Progenitor cell of endocrine pancreas (in vitro differentiated cells): ENCODE results near the gene PRSS33. TPM values are rescaled to one million over a fixed set of nuclear protein-coding genes. Genes with fewer than 3 reads are reported as not detected.

ENCODE experiments used
- DNase-seq: peaks from one replicate; pipeline ENCODE4 v3.0.0; 2021; ENCODE audit warnings: low spot score; ENCODE audit not compliant: unreplicated experiment
- H3K27ac Mint-ChIP-seq: 2 replicates; pipeline ENCODE4 v1.8.0; 2021; ENCODE audit warnings: mild to moderate bottlenecking, moderate library complexity, mixed read lengths
- H3K27me3 Mint-ChIP-seq: 2 replicates; pipeline ENCODE4 v1.8.0; 2021; ENCODE audit warnings: mixed read lengths
- H3K36me3 Mint-ChIP-seq: 2 replicates; pipeline ENCODE4 v1.8.0; 2022; ENCODE audit warnings: mixed read lengths; ENCODE audit not compliant: insufficient read depth
- H3K4me1 Mint-ChIP-seq: 2 replicates; pipeline ENCODE4 v1.8.0; 2021; ENCODE audit warnings: low read depth, mixed read lengths
- H3K4me3 Mint-ChIP-seq: 2 replicates; pipeline ENCODE4 v1.8.0; 2021; ENCODE audit warnings: low read depth, mild to moderate bottlenecking, moderate library complexity, mixed read lengths
- H3K9me3 Mint-ChIP-seq: 2 replicates; pipeline ENCODE4 v1.8.0; 2021; ENCODE audit warnings: low read depth, mixed read lengths
- total RNA-seq: library from RNA; stranded (reverse); gene quantifications from 2 replicates; pipeline ENCODE4 v1.2.1, GENCODE V29; 2021
- TF ChIP-seq, protein P1 (sequence below): fragments of 200-600 bp; sonication (generic); IDR thresholded peaks from one replicate; pipeline ENCODE4 v1.5.0; 2021; ENCODE audit warnings: antibody characterized with exemption, mild to moderate bottlenecking; ENCODE audit not compliant: unreplicated experiment

PRSS33 gene
- total RNA-seq, 1 donor from 2014 or later, result 0.31 TPM

DNA sequence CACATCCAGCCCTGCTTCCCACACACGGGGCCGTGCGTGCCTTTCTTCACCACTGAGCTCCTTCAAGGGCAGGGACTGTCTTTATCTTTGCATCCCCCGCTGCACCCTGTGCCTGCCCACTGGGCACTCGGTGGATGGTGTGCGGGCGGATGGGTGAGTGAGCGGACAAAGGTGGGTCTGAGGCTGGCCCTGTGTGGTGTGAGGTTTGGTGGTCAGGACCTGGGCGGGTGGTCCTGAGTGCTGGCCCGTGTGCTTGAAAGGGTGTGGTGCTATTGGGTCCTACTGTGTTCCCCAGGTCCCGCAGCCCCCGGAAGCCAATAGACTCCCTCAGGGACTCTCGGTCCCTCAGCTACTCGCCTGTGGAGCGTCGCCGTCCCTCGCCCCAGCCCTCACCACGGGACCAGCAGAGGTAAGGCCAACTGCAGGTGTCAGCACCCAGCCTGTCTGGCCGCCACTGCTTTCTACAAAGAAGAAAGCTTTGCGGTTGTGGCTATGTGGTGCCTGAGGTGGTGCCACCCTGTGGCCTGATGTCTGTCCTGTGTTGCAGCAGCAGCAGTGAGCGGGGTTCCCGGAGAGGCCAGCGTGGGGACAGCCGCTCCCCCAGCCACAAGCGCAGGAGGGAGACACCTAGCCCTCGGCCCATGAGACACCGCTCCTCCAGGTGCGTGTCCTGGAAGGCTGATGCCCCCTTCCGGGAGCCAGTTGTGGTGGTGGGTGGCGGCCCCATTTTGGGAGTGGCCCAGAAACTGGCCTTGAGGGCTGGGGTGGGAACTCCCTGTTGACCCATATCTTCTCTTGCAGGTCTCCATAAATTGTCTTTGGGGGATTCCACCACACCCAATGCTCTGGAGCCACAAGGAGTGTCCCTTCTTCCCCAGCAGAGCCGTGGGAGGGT is 17.1 kb downstream of the PRSS33 start:
- H3K36me3 Mint-ChIP-seq, result peaks cover 37% of the 10 kb centered on the region
- H3K27me3 Mint-ChIP-seq, result no peaks in the 10 kb centered on the region
- H3K4me1 Mint-ChIP-seq, result no peaks in the 10 kb centered on the region
- TF ChIP-seq, protein P1, sequence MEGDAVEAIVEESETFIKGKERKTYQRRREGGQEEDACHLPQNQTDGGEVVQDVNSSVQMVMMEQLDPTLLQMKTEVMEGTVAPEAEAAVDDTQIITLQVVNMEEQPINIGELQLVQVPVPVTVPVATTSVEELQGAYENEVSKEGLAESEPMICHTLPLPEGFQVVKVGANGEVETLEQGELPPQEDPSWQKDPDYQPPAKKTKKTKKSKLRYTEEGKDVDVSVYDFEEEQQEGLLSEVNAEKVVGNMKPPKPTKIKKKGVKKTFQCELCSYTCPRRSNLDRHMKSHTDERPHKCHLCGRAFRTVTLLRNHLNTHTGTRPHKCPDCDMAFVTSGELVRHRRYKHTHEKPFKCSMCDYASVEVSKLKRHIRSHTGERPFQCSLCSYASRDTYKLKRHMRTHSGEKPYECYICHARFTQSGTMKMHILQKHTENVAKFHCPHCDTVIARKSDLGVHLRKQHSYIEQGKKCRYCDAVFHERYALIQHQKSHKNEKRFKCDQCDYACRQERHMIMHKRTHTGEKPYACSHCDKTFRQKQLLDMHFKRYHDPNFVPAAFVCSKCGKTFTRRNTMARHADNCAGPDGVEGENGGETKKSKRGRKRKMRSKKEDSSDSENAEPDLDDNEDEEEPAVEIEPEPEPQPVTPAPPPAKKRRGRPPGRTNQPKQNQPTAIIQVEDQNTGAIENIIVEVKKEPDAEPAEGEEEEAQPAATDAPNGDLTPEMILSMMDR, result no peak
- H3K4me3 Mint-ChIP-seq, result no peak overlapping the region
- peak overlapping the region; percentile 82 for H3K27ac Mint-ChIP-seq
- DNase-seq, result no peak
- H3K9me3 Mint-ChIP-seq, result peaks cover 5% of the 10 kb centered on the region

DNA sequence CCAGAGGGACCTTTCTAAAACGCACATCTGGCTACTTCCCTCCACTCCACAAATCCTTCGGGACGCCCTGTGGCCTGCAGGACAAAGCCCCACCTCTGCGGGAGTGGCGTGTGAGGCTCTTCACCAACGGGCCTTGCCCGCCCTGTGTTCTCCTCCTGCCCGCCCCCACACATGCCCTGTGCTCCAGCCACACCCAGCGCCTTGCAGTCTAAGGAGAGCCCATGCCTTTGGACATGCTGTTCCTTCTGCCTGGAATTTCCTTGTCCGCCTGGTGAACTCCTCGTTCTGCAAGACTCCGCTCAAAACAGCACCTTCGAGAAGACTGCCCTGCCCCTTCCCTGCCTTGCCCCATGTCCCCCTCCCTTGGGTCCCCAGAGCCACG is 17.7 kb downstream of the PRSS33 start:
- H3K4me1 Mint-ChIP-seq, result no peaks in the 10 kb centered on the region
- H3K36me3 Mint-ChIP-seq, result peaks cover 44% of the 10 kb centered on the region
- TF ChIP-seq, protein P1, result no peak
- H3K27ac Mint-ChIP-seq, result peak overlapping the region; percentile 82
- peaks cover 5% of the 10 kb centered on the region for H3K9me3 Mint-ChIP-seq
- no peaks in the 10 kb centered on the region for H3K27me3 Mint-ChIP-seq
- H3K4me3 Mint-ChIP-seq, result no peak overlapping the region
- no peak for DNase-seq

DNA sequence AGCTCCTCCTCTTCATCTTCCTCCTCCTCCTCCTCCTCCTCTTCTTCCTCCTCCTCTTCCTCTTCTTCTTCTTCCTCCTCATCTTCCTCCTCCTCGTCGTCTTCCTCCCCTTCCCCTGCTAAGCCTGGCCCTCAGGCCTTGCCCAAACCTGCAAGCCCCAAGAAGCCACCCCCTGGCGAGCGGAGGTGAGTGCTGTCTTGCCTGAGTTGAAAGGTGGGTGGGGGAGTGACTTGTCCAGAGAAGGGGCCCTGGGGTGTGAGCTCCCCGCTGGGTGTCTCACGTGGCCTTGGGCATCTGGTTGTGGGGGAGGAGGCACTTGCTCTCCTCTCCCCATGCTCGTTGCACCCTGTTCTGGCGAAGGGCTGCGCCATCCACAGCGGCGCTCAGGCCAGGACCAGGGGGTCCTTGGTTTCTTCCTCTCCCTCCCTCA is 18.2 kb downstream of the PRSS33 start:
- H3K27me3 Mint-ChIP-seq, result no peaks in the 10 kb centered on the region
- peaks cover 49% of the 10 kb centered on the region for H3K36me3 Mint-ChIP-seq
- no peaks in the 10 kb centered on the region for H3K4me1 Mint-ChIP-seq
- peaks cover 5% of the 10 kb centered on the region for H3K9me3 Mint-ChIP-seq
- H3K27ac Mint-ChIP-seq, result peak overlapping the region; percentile 24
- no peak overlapping the region for H3K4me3 Mint-ChIP-seq
- TF ChIP-seq, protein P1, result no peak
- DNase-seq, result no peak

DNA sequence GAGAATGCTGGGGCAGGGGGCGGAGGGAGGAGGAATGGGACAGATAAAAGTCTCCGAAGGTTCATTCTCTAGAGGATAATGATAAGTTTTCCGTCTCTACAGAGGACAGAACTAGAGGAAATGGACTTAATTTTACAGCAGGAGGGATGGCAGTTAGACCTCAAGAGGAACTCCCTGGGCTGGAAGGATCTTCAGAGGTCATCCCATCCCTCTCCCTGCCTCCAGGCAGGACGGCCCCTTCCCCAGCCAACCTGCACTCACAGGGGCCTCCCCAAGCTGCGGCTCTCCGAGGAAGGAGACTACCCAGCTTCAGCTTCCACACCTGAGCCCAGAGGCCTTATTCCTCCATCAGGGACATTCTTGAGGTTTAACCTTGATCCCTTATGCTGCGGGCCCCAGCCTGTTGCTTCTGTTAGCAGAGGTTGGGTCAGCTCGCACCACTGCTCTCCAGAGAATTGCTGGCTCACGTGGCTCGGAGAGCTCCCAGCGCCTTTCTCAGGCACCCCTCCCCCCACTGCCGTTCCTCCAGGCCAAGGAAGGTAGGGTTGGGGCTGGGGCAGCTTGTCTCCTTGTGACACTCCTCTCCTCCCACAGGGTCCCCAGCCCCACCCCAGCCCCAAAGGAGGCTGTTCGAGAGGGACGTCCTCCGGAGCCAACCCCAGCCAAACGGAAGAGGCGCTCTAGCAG is 18.8 kb downstream of the PRSS33 start:
- no peak for DNase-seq
- peaks cover 55% of the 10 kb centered on the region for H3K36me3 Mint-ChIP-seq
- TF ChIP-seq, protein P1, result no peak
- peaks cover 11% of the 10 kb centered on the region for H3K9me3 Mint-ChIP-seq
- H3K4me3 Mint-ChIP-seq, result no peak overlapping the region
- no peaks in the 10 kb centered on the region for H3K4me1 Mint-ChIP-seq
- H3K27ac Mint-ChIP-seq, result peak overlapping the region; percentile 24
- no peaks in the 10 kb centered on the region for H3K27me3 Mint-ChIP-seq

DNA sequence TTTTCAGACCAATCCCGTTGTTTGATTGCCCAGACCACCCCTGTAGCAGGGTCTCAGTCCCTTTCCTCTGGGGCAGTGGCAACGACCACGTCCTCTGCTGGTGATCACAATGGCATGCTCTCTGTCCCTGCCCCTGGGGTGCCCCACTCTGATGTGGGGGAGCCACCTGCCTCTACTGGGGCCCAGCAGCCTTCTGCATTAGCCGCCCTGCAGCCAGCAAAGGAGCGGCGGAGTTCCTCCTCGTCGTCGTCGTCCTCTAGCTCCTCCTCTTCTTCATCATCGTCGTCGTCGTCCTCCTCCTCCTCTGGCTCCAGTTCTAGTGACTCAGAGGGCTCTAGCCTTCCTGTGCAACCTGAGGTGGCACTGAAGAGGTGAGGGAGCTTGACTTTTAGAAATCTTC is 19.5 kb downstream of the PRSS33 start:
- peaks cover 17% of the 10 kb centered on the region for H3K9me3 Mint-ChIP-seq
- no peak overlapping the region for H3K4me3 Mint-ChIP-seq
- no peaks in the 10 kb centered on the region for H3K4me1 Mint-ChIP-seq
- H3K36me3 Mint-ChIP-seq, result peaks cover 62% of the 10 kb centered on the region
- TF ChIP-seq, protein P1, result no peak
- no peaks in the 10 kb centered on the region for H3K27me3 Mint-ChIP-seq
- no peak for DNase-seq
- no peak overlapping the region for H3K27ac Mint-ChIP-seq
